PC-9 (cell line): ENCODE data around the gene E2F7. TPM values are rescaled to one million over a fixed set of nuclear protein-coding genes. Genes with fewer than 3 reads are reported as not detected.

Source experiments
- BruUV-seq: library from RNA; stranded (reverse); fragments of 400-500 nt; replicated peaks from 2 replicates; lab custom pipeline; 2021; lab: Mats Ljungman, UMichigan
- CTCF ChIA-PET: fragments of 300-600 bp; sonication (Branson Sonifier 250); formaldehyde crosslinking; loops from one replicate; lab custom pipeline; 2022; ENCODE audit warnings: antibody characterized with exemption; lab: Charles Lee
- POLR2A ChIA-PET: fragments of 300-600 bp; sonication (Branson Sonifier 250); formaldehyde crosslinking; loops from one replicate; lab custom pipeline; 2022; ENCODE audit warnings: antibody characterized with exemption; ENCODE audit not compliant: unreplicated experiment; lab: Charles Lee
- DNase-seq, 2 experiments: peaks; one replicate each; pipeline versions ENCODE4 v3.0.0 to v3.0.0-alpha.2; 2015 to 2022; ENCODE audit warnings: mixed read lengths in 1 of 2
- H2AFZ ChIP-seq: fragments of 200-600 bp; sonication (generic); 2 replicates; pipeline ENCODE4 v1.8.1; 2017; ENCODE audit warnings: antibody characterized with exemption
- H3F3A ChIP-seq: fragments of 200-600 bp; sonication (generic); 2 replicates; pipeline ENCODE4 v1.8.1; 2017; ENCODE audit warnings: antibody characterized with exemption, mild to moderate bottlenecking, low read depth; ENCODE audit not compliant: insufficient read depth
- H3K27ac ChIP-seq: fragments of 200-600 bp; sonication (generic); 2 replicates; pipeline ENCODE4 v1.6.1; 2016; ENCODE audit warnings: mixed run types
- H3K27me3 ChIP-seq: fragments of 200-600 bp; sonication (generic); 2 replicates; pipeline ENCODE4 v1.6.1; 2016; ENCODE audit warnings: low read depth, mixed run types; ENCODE audit not compliant: insufficient read depth
- H3K36me3 ChIP-seq: fragments of 200-600 bp; sonication (generic); 2 replicates; pipeline ENCODE4 v1.6.1; 2016; ENCODE audit warnings: low read depth, mixed run types
- H3K4me1 ChIP-seq: fragments of 200-600 bp; sonication (generic); replicated peaks from 2 replicates; pipeline ENCODE4 v1.6.1; 2016; ENCODE audit warnings: mixed run types; ENCODE audit not compliant: insufficient read depth
- H3K4me2 ChIP-seq: fragments of 200-600 bp; sonication (generic); 2 replicates; pipeline ENCODE4 v1.6.1; 2017; ENCODE audit warnings: mixed run types
- H3K4me3 ChIP-seq: fragments of 200-600 bp; sonication (generic); 2 replicates; pipeline ENCODE4 v1.6.1; 2016; ENCODE audit warnings: mixed run types
- H3K79me2 ChIP-seq: fragments of 200-600 bp; sonication (generic); 2 replicates; pipeline ENCODE4 v1.6.1; 2017; ENCODE audit warnings: low read depth, mixed run types
- H3K9me2 ChIP-seq: fragments of 200-600 bp; sonication (generic); 2 replicates; pipeline ENCODE4 v1.8.1; 2017; ENCODE audit warnings: mild to moderate bottlenecking; ENCODE audit not compliant: insufficient read depth
- H3K9me3 ChIP-seq: fragments of 200-600 bp; sonication (generic); 2 replicates; pipeline ENCODE4 v1.8.1; 2016; ENCODE audit warnings: low read depth; ENCODE audit not compliant: insufficient read depth
- H4K20me1 ChIP-seq: fragments of 200-600 bp; sonication (generic); 2 replicates; pipeline ENCODE4 v1.8.1; 2017; ENCODE audit not compliant: insufficient read depth
- CTCF ChIP-seq: fragments of 200-600 bp; sonication (generic); conservative IDR thresholded peaks from 2 replicates; pipeline ENCODE4 v1.6.1; 2017; ENCODE audit warnings: mixed run types, antibody characterized with exemption, mild to moderate bottlenecking, moderate library complexity
- EZH2 ChIP-seq: fragments of 200-600 bp; sonication (generic); IDR thresholded peaks from 2 replicates; pipeline ENCODE4 v1.8.0; 2017; ENCODE audit warnings: antibody characterized with exemption, low read depth
- intact Hi-C: fragments of 100-400 bp; cut with micrococcal nuclease; formaldehyde crosslinking; loops from one replicate; pipeline ENCODE4 v1.10.0; 2022; ENCODE audit not compliant: unreplicated experiment
- total RNA-seq: library from RNA; stranded (reverse); gene quantifications from 2 replicates; pipeline ENCODE4 v1.2.3, GENCODE V29; 2021

E2F7 gene
- total RNA-seq, 1 experiment from 2014 or later: 14.6 TPM

GRCh38 chr12:77033658-77034536, 31.5 kb downstream of the E2F7 start:
- Histone ChIP-seq H3K4me1 (0 out of 2 replicates have a peak, but pooled peaks cover 11% of the 10 kb centered on the region), H3K4me2 (no peak overlapping the region), H3K9me2 (no peaks in the 10 kb centered on the region), H3K36me3 (no peaks in the 10 kb centered on the region), H3K9me3 (0 out of 2 replicates have a peak, but pooled peaks cover 3% of the 10 kb centered on the region), H3K79me2 (no peaks in the 10 kb centered on the region), H4K20me1 (no peaks in the 10 kb centered on the region), H3K27me3 (no peaks in the 10 kb centered on the region), H3K4me3 (no peak overlapping the region), H2AFZ (no peak overlapping the region), H3K27ac (no peak overlapping the region), H3F3A (no peaks in the 10 kb centered on the region)
- DNase-seq: no peak
- TF ChIP-seq EZH2: no peak
- TF ChIP-seq CTCF: no peak
- ChIA-PET CTCF (interaction anchor here (0.7 kb wide), 1 partner anchor 68 kb away, joined by 3 read pairs; no protein-coding TSS in a partner anchor), POLR2A (interaction anchor here (0.6 to 0.7 kb wide), 2 partner anchors 86 to 374 kb away, joined by 3 to 4 read pairs; no protein-coding TSS in a partner anchor)
- BruUV-seq: no TSS peak
- intact Hi-C loops: no loop called here

GRCh38 chr12:77032406-77032805, 33.0 kb downstream of the E2F7 start:
- H3K36me3 ChIP-seq: no peaks in the 10 kb centered on the region

More at GRCh38 chr12:77032406-77032805, 33.0 kb downstream of the E2F7 start:
- no peaks in the 10 kb centered on the region for H3F3A ChIP-seq
- H3K79me2 ChIP-seq: no peaks in the 10 kb centered on the region
- no peak overlapping the region for H3K4me2 ChIP-seq
- peak overlapping the region; percentile 35; the same call in 1 of the 2 replicates for H2AFZ ChIP-seq
- POLR2A ChIA-PET: interaction anchor here (0.7 kb wide), 1 partner anchor 906 kb away, joined by 4 read pairs; no protein-coding TSS in a partner anchor
- H3K4me3 ChIP-seq: no peak overlapping the region
- intact Hi-C loops: no loop called here
- no peaks in the 10 kb centered on the region for H3K27me3 ChIP-seq
- H3K9me3 ChIP-seq: no peaks in the 10 kb centered on the region
- no peaks in the 10 kb centered on the region for H4K20me1 ChIP-seq
- H3K27ac ChIP-seq: peak overlapping the region; percentile 59
- peak in 1 of 2 experiments; percentile 78 for DNase-seq
- no peak for TF ChIP-seq EZH2
- TF ChIP-seq CTCF: no peak
- no TSS peak for BruUV-seq
- H3K9me2 ChIP-seq: no peaks in the 10 kb centered on the region
- CTCF ChIA-PET: no interaction called here
- H3K4me1 ChIP-seq: 0 out of 2 replicates have a peak, but pooled peaks cover 11% of the 10 kb centered on the region
